SIG-M5 (cell line): ENCODE measurements around the gene TBXAS1.

ENCODE experiments used
- DNase-seq: peaks from one replicate; lab custom pipeline; 2025; lab: John Stamatoyannopoulos, UW

Gene TBXAS1

GRCh38 chr7:139976838-139977656, 148.0 kb downstream of the TBXAS1 start:
- no peak for DNase-seq

GRCh38 chr7:139981511-139981895, 152.4 kb downstream of the TBXAS1 start:
- no peak for DNase-seq

GRCh38 chr7:139982927-139983920, 154.2 kb downstream of the TBXAS1 start:
- no peak for DNase-seq

- DNase-seq, result no peak
Measured at GRCh38 chr7:139984642-139985539, 155.8 kb downstream of the TBXAS1 start.

- DNase-seq, result no peak
Measured at GRCh38 chr7:139985811-139986210, 156.7 kb downstream of the TBXAS1 start.

GRCh38 chr7:139987691-139988516, 158.8 kb downstream of the TBXAS1 start:
- no peak for DNase-seq

- DNase-seq, result no peak
Measured at GRCh38 chr7:139989366-139990141, 160.5 kb downstream of the TBXAS1 start.

GRCh38 chr7:139990142-139990535, 161.1 kb downstream of the TBXAS1 start:
- no peak for DNase-seq

- DNase-seq, result no peak
Measured at GRCh38 chr7:139990571-139991268, 161.7 kb downstream of the TBXAS1 start.

- no peak for DNase-seq
Measured at GRCh38 chr7:139991269-139991666, 162.2 kb downstream of the TBXAS1 start.

- no peak for DNase-seq
Measured at GRCh38 chr7:139991911-139992310, 162.8 kb downstream of the TBXAS1 start.

GRCh38 chr7:139992353-139993044, 163.4 kb downstream of the TBXAS1 start:
- DNase-seq, result no peak

GRCh38 chr7:139993169-139993568, 164.1 kb downstream of the TBXAS1 start:
- DNase-seq, result no peak

- no peak for DNase-seq
Measured at GRCh38 chr7:139993592-139993991, 164.5 kb downstream of the TBXAS1 start.

GRCh38 chr7:139994356-139994755, 165.3 kb downstream of the TBXAS1 start:
- DNase-seq, result no peak

GRCh38 chr7:139995017-139995915, 166.2 kb downstream of the TBXAS1 start:
- DNase-seq, result no peak

- DNase-seq, result no peak
Measured at GRCh38 chr7:139998572-139998971, 169.5 kb downstream of the TBXAS1 start.

GRCh38 chr7:139999516-139999915, 170.5 kb downstream of the TBXAS1 start:
- DNase-seq, result no peak
